ENCODE data around the gene CDC42EP2. TPM values are rescaled to one million over a fixed set of nuclear protein-coding genes. Genes with fewer than 3 reads are reported as not detected.

Gene CDC42EP2
- total RNA-seq, 1 experiment from 2014 or later = 8.1 TPM

GRCh38 chr11:65357856-65358356 lies 43.2 kb downstream of the CDC42EP2 start:
- peaks cover 2% of the 10 kb centered on the region; the same call in 1 of the 2 replicates for H3K36me3 ChIP-seq (ENCODE audit: control insufficient read depth, insufficient read depth, low read length)
- H3K4me3 ChIP-seq (ENCODE audit: low read depth in 2 of 2, low read length in 2 of 2) = no peak overlapping the region
- TF ChIP-seq CTCF (IDR thresholded peaks at IDR 0.05) (no peak), TCF7L2 (IDR thresholded peaks at IDR 0.05; ENCODE audit: low read depth, low read length) (no peak), POLR2AphosphoS5 (IDR thresholded peaks at IDR 0.05; ENCODE audit: low read depth, low read length) (no peak), REST (IDR thresholded peaks at IDR 0.05; ENCODE audit: insufficient read depth in 1 of 2, low read depth in 2 of 2, low read length in 1 of 2) (no peak), SIN3A (IDR thresholded peaks at IDR 0.05; ENCODE audit: borderline replicate concordance, insufficient read depth, low read depth, low read length) (no peak)
- no TSS peak for BruUV-seq (replicated peaks)
- peaks cover 5% of the 10 kb centered on the region; the same call in 1 of the 2 replicates for H3K4me1 ChIP-seq (ENCODE audit: control insufficient read depth, insufficient read depth, low read length)
- intact Hi-C loops (cut with micrococcal nuclease; ENCODE audit: unreplicated experiment) (no loop called here), in situ Hi-C loops (cut with HindIII; ENCODE audit: low pct_unique_long_range_greater_than_20kb, low sequenced_read_pairs) (no loop called here)
- ChIA-PET POLR2A (interaction anchor here (0.5 kb wide), 1 partner anchor 151 kb away, joined by 7 read pairs; no protein-coding TSS in a partner anchor), CTCF (no interaction called here)
- DNase-seq (ENCODE audit: low read depth, low spot score) (no peak), ATAC-seq (no peak)
- no peaks in the 10 kb centered on the region for H3K27me3 ChIP-seq (ENCODE audit: control insufficient read depth, insufficient read depth, low read length)
- H3K27ac ChIP-seq (ENCODE audit: low read length) = no peak overlapping the region
- H3K9me3 ChIP-seq (ENCODE audit: control insufficient read depth, insufficient read depth, low read depth, low read length) = no peaks in the 10 kb centered on the region

GRCh38 chr11:65362320-65362931 lies 47.8 kb downstream of the CDC42EP2 start:
- Histone ChIP-seq H3K27me3 (ENCODE audit: control insufficient read depth, insufficient read depth, low read length) (no peaks in the 10 kb centered on the region), H3K9me3 (ENCODE audit: control insufficient read depth, insufficient read depth, low read depth, low read length) (no peaks in the 10 kb centered on the region), H3K36me3 (ENCODE audit: control insufficient read depth, insufficient read depth, low read length) (no peaks in the 10 kb centered on the region), H3K27ac (ENCODE audit: low read length) (no peak overlapping the region), H3K4me1 (ENCODE audit: control insufficient read depth, insufficient read depth, low read length) (peaks cover 7% of the 10 kb centered on the region), H3K4me3 (ENCODE audit: low read depth in 2 of 2, low read length in 2 of 2) (no peak overlapping the region)
- POLR2A ChIA-PET = interaction anchor here (0.6 kb wide), 1 partner anchor 131 kb away, joined by 3 read pairs; no protein-coding TSS in a partner anchor
- CTCF ChIA-PET = no interaction called here
- no peak for DNase-seq (ENCODE audit: low read depth, low spot score)
- in situ Hi-C loops (cut with HindIII; ENCODE audit: low pct_unique_long_range_greater_than_20kb, low sequenced_read_pairs) (no loop called here), intact Hi-C loops (cut with micrococcal nuclease; ENCODE audit: unreplicated experiment) (no loop called here)
- no peak for ATAC-seq
- TF ChIP-seq REST (IDR thresholded peaks at IDR 0.05; ENCODE audit: insufficient read depth in 1 of 2, low read depth in 2 of 2, low read length in 1 of 2) = no peak
- no peak for TF ChIP-seq CTCF (IDR thresholded peaks at IDR 0.05)
- TF ChIP-seq POLR2AphosphoS5 (IDR thresholded peaks at IDR 0.05; ENCODE audit: low read depth, low read length) = no peak
- TF ChIP-seq TCF7L2 (IDR thresholded peaks at IDR 0.05; ENCODE audit: low read depth, low read length) = no peak
- no peak for TF ChIP-seq SIN3A (IDR thresholded peaks at IDR 0.05; ENCODE audit: borderline replicate concordance, insufficient read depth, low read depth, low read length)
- no TSS peak for BruUV-seq (replicated peaks)
